Kidney glomerular epithelial cell (primary cell): ENCODE data around the gene GYPB.
"Not testable (repeated sequence)": the region's sequence is repeated elsewhere in the genome, so short reads cannot be mapped to it uniquely, and the experiment has no call there.

ENCODE experiments used
- DNase-seq: peaks from one replicate; lab custom pipeline; 2025; lab: John Stamatoyannopoulos, UW

GYPB gene

DNA sequence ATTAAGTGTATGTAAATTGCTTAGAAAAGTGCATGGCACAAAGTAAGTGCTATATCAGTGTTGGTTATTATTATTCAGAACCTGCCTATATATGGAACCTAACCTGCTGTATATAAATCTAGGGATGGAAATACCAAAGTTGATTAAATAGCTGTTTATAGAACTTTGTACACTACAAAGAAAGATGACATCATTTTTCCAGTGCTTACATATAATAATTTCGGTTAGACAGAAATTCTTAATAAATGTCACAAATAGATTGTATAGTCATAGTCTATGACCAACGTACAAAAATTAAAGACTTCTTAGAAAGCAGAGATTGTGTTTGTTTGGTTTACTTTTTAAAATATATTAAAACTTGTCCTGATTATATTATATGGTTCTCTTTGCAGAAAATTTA is 4.4 kb downstream of the GYPB start:
- no peak for DNase-seq

DNA sequence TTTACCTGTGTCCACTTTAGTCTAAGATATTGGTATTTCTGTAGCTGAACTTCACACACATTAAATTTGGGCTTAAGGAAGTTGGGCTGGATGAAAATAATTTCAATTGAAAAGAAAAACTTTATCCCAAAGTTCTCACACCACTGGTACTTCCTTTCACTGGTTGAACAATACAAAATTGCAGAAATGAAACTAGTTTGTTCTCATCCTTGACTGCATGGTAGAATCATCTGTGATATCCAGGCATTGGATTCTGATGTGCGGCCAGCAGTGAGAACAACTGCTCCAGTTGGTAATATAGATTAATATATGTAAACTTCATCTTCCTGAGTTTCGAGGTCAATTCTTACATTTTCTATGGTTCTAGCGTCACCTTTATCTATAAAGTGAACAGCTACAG is 10.6 kb downstream of the GYPB start:
- DNase-seq, result not testable (repeated sequence)

DNA sequence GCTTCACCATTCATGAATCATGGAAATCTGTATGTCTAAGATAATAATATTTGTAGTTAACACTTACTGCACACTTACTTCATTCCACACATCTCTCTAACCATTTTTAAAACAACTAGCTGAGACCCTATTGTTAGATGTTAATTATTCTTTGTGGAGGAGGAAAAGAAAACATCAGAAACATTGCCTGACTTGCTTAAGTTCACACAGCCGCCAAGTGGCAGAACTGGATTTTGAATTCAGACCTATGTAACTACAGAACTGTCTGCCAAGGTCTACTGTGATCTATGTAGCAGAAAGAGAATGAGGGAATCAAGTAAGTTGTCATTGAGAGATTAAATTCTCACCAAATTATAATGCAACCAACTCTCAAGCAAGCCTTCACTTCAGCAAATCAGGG is 11.2 kb downstream of the GYPB start:
- not testable (repeated sequence) for DNase-seq

DNA sequence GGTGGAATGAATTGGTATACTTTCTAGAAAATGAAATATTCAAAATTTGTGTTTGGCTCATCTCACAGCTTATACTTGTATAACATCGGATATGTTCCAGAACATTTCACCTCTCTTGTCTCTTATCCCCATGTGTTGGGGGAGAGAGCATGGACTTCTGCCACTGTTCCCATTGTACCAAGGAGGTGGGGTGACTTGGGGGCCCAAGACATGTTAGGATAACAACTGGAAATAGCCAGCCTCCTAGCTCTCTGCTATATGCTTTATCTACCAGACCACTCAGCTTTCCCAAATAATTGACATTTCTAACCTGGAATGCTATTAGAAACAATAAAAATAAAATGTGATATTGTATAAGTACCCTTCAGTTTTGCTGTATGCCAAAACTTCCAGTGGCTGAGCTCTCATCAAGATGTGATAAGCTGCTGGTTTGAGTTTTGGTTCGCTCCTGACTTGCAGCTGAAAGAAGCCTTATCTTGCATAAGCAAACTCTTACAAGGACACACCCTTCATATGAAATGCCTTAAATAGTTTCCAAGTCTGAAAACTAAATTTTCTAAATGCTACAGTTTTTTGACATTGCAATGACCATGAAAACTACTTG is 12.9 kb downstream of the GYPB start:
- not testable (repeated sequence) for DNase-seq

DNA sequence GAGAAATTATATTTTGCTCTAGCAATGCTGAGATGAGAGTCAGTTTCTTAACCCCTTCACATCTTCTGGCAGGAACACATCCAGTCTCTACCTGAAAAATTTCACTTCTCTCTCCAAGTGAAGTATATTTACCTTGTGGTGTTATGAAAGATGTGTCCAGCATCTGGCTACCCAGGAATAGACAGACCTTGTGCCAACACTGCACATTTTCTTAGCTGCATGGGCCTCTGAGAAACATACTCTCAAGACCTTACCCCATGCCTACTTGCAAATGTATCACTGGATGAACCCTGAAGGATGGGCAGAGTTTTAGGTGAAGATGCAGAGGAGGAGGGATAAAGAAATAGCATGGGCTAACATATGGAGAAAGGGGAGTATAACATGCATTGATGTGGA is 13.6 kb downstream of the GYPB start:
- DNase-seq, result peak; percentile 27

DNA sequence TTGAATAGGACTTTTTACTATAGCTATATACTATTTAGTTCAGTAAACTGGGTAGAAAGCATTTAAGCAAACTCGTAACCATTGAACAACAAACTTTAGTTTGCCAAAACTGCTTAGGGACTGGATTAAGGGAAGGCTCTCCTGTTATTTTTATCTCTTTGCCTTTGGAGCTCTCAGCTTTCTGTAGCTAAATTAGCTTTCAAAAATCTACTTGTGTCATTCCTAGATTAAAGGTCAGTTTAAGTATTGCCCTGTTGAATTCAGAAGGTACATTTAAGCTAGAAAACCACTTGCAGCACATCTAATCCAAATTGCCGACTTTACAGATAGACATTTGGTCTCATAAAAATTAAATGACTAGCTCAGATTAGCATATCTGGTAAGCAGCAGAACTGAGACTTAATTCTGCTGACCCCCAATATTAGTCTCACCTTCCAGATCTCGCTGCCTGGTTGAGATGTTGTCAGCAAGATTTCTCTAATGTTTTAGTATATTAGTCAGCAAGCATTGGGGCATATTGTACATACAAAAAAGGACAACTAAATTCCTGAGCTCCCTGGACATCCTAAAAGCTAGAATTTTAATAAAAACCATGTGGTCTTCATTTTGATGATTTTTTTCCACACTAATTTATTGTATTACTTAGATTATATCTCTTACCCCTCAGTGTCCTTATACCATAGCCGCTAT is 14.2 kb downstream of the GYPB start:
- DNase-seq, result peak; percentile 27

DNA sequence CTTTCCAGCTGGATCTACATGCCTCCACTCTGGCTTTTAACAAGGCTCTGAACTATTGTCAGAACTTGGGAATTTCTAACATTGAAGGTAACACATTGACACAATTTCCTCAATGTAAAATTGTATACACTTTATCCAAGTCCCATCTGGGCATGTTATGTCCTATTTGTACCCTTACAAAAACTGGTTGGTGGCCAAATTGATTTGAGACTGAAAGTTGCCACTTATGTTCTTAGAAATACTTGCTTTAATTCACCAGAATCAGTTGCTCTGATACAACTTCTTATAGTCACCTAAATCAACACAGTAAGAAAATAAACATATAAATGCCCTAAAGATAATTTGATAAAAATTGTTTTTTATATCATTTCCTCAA is 15.3 kb downstream of the GYPB start:
- DNase-seq, result not testable (repeated sequence)

GRCh38 chr4:144003205-144003889 is 15.8 kb downstream of the GYPB start:
- not testable (repeated sequence) for DNase-seq

DNA sequence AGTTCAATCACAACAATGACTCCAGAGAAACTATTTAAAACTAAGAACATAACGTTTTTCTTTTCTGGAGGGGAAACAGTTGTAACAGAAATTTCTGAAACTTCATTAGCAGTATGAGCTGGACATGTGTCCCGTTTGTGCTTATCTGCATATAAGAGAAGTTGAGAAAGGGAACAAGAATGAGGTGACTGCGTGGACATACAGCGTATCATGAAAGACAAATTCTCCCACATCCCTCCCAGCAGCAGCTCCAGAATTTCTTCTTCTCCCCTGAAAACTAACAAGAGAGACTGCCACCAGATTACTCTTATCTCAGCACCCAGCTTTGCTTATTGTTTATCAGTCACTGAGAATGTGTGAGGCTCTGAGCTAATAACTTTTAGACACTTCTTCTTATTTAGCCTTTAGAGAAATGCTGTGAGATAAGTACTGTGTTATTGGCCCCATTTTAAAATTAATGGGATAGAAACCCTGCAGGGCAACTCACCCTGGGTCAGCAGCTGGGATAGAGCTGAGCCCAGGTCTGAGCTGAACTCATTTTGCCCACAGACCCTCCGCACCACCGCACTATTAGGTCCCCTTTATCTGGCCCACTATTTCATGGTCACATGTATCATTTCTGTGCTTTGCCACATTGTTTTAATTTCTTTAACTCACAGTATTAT is 18.7 kb downstream of the GYPB start:
- not testable (repeated sequence) for DNase-seq

- not testable (repeated sequence) for DNase-seq
Observed at GRCh38 chr4:143996193-143996592, 23.0 kb downstream of the GYPB start.

GRCh38 chr4:143991761-143992160 is 27.4 kb downstream of the GYPB start:
- DNase-seq, result not testable (repeated sequence)

DNA sequence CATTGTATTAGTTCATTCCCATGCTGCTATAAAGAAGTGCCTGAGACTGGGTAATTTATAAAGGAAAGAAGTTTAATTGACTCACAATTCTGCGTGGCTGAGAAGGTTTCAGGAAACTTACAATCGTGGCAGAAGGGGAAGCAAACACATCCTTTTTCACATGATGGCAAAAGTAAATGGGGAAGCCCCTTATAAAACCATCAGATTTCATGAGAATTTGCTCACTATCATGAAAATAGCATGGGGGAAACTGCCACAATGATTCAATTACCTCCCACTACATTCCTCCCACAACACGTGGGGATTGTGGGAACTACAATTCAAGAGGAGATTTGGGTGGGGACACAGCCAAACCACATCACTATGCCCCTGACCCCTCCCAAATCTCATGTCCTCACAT is 28.5 kb downstream of the GYPB start:
- DNase-seq, result not testable (repeated sequence)

GRCh38 chr4:143986180-143986579 is 33.0 kb downstream of the GYPB start:
- DNase-seq, result no peak

DNA sequence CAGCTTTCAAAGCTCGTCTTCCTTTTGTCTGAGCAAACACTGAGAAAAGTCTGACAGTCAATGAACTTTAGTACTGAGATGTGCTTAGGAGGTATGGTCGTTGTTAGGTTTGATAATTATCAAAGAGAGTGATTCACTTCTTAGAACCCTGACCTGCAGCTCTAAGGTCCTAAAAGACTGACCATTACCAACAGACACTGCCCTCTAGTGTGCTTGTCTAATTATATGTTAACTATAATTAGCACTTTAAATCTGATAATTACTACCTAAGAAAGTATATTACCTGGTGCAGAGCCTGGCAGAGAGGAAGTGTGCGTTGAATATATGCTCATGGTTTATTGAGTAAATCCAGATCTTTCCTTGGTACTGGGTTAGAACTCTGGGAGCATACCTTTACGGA is 38.4 kb downstream of the GYPB start:
- DNase-seq, result peak; percentile 22

DNA sequence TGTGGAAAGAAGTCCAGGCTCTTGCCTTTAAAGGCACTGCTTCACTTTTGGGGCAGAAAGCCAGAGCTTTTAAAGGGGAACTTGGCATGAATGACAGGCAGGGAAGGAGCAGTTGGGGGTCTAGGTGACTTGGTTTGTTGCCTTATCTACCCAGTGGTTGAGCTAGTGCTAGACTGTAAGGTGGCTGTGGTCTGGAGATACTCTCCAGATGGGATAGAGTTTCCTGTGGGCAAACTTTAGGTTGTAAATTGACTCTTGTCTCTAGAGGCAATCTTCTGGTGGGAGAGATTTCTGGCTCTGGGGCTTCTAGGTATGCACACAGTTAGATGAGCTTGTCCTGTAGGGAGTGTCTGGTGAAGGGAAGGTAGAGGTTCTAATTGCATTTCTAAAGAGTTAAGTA is 43.7 kb downstream of the GYPB start:
- not testable (repeated sequence) for DNase-seq

DNA sequence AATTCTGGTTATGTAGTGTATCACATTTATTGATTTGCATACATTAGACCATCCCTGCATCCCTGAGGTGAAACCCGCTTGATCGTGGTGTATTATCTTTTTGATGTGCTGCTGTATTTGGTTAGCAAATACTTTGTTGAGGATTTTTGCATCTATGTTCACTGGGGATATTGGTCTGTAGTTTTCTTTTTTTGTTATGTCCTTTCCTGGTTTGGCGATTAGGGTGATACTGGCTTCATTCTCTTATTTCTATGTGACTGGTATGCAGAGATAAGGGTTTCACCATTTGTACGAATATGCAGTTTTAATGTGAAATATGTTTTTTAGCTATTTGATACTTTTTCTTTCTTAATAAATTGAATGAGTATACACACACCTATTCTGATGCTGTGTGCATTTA is 45.2 kb downstream of the GYPB start:
- DNase-seq, result not testable (repeated sequence)

- DNase-seq, result no peak
Observed at GRCh38 chr4:143961075-143961474, 58.1 kb downstream of the GYPB start.

DNA sequence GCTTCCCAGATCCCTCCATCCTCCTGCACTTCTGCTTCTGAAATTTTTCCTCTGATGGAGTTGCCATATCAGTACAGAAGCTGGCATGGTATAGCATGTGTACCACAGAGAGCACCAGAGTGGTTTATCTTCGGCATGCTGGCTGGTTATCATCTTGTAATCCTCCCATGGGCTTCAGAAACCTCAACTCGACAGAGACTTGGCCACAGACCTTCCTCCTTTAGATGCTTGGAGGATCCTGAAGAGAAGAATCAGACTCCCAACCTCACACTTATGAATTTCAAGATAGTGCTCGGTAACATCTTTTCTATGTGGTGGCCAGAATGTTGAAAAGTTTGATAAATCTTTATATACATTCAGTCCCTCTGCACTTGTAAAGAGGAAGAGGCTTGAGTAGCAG is 63.9 kb downstream of the GYPB start:
- DNase-seq, result not testable (repeated sequence)

DNA sequence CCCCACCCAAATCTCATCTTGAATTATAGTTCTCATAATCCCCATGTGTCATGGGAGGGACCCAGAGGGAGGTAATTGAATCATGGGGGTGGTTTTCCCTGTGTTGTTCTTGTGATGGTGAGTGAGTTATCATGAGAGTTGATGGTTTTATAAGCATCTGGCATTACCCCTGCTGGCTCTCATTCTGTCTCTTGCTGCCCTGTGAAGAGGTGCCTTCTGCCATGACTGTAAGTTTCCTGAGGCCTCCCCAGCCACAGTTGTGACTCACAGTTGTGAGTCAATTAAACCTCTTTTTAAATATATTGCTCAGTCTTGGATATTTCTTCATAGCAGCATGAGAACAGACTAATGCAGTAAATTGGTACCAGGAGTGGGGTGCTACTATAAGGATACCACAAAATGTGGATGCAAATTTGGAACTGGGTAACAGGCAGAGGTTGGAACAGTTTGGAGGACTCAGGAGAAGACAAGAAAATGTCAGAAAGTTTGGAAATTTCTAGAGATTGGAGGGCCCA is 67.7 kb downstream of the GYPB start:
- not testable (repeated sequence) for DNase-seq

- DNase-seq, result not testable (repeated sequence)
Observed at GRCh38 chr4:143950967-143951366, 68.2 kb downstream of the GYPB start.

GRCh38 chr4:143950185-143950584 is 69.0 kb downstream of the GYPB start:
- not testable (repeated sequence) for DNase-seq

DNA sequence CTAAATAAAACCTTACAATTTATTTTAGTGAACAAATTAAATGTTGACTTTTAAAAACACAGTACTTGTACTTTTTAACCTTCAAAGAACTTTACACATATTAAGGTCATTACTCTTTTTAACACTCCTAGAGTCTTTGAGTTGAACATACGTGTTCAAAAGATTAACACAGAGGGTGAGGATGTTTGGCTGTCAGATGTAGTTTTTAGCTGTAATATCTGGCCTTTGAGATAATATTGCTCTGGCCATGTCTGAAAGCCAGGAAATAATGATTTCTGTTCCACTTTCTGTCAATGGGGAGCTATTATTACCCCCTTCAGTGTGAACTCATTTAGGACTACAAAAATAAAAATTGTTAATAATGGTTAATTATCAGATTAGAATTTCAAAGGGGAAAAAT is 71.7 kb downstream of the GYPB start:
- not testable (repeated sequence) for DNase-seq
